Colonic mucosa (tissue), 4 donors: ENCODE data around the gene TTLL11. TPM values are rescaled to one million over a fixed set of nuclear protein-coding genes. Genes with fewer than 3 reads are reported as not detected.

Source experiments
- DNase-seq: peaks from one replicate; pipeline ENCODE4 v3.0.0-alpha.2; 2020
- H3K27ac ChIP-seq: fragments of 200-600 bp; one replicate; pipeline ENCODE4 v1.8.0; 2021
- H3K27me3 ChIP-seq: fragments of 200-600 bp; one replicate; pipeline ENCODE4 v1.8.0; 2021
- H3K36me3 ChIP-seq: fragments of 200-600 bp; one replicate; pipeline ENCODE4 v1.8.0; 2021
- H3K4me1 ChIP-seq: fragments of 200-600 bp; one replicate; pipeline ENCODE4 v1.8.0; 2021; ENCODE audit warnings: mild to moderate bottlenecking
- H3K4me3 ChIP-seq: fragments of 200-600 bp; one replicate; pipeline ENCODE4 v1.8.0; 2021
- H3K9ac ChIP-seq, 2 donors: one replicate each; pipeline ENCODE4 v1.7.0; 2013; ENCODE audit warnings: control low read depth in 2 of 2, low read depth in 2 of 2, low read length in 2 of 2
- H3K9me3 ChIP-seq: fragments of 200-600 bp; one replicate; pipeline ENCODE4 v1.8.0; 2021
- CTCF ChIP-seq: fragments of 200-600 bp; IDR thresholded peaks from one replicate; pipeline ENCODE4 v1.8.0; 2022; ENCODE audit warnings: antibody characterized with exemption, mild to moderate bottlenecking
- intact Hi-C: fragments of 100-400 bp; cut with DNase I; formaldehyde crosslinking; loops from one replicate; pipeline ENCODE4 v1.14.1; 2022
- total RNA-seq, 2 donors: library from RNA; stranded (reverse); fragmentation: NEBNext Ultra II Directional in 1 of 2; extraction: Animal tissue kit (Norgen Biotek cat#: 25700) in 1 of 2; gene quantifications; one replicate each; pipeline ENCODE4 v1.2.1, GENCODE V29; 2021
- donor health status: healthy.
- donor health status: DM: no; HTN: no; CAD: no.
- donor health status: DM: no; HTN: no; CAD: no.

Gene TTLL11
- total RNA-seq, 2 donors from 2014 or later: 5.1 to 5.5 TPM

- no peak for TF ChIP-seq CTCF
- Histone ChIP-seq H3K4me1 (no peaks in the 10 kb centered on the region), H3K27ac (no peak overlapping the region), H3K9ac (no peak overlapping the region), H3K9me3 (no peaks in the 10 kb centered on the region), H3K36me3 (no peaks in the 10 kb centered on the region), H3K27me3 (no peaks in the 10 kb centered on the region), H3K4me3 (no peak overlapping the region)
- no peak for DNase-seq
- intact Hi-C loops: no loop called here
These were observed 76.8 kb downstream of the TTLL11 start for GRCh38 chr9:122016309-122016708.

GRCh38 chr9:122015170-122015821 is 77.8 kb downstream of the TTLL11 start:
- TF ChIP-seq CTCF: no peak
- Histone ChIP-seq H3K36me3 (no peaks in the 10 kb centered on the region), H3K9ac (no peak overlapping the region), H3K9me3 (no peaks in the 10 kb centered on the region), H3K4me3 (no peak overlapping the region), H3K27me3 (no peaks in the 10 kb centered on the region), H3K27ac (no peak overlapping the region), H3K4me1 (no peaks in the 10 kb centered on the region)
- no peak for DNase-seq
- intact Hi-C loops: no loop called here

- no peaks in the 10 kb centered on the region for H3K27me3 ChIP-seq
- no peak overlapping the region for H3K4me3 ChIP-seq
- H3K9ac ChIP-seq: no peak overlapping the region
- H3K27ac ChIP-seq: no peak overlapping the region
- no peaks in the 10 kb centered on the region for H3K4me1 ChIP-seq
- no peak for TF ChIP-seq CTCF
- H3K36me3 ChIP-seq: no peaks in the 10 kb centered on the region
- H3K9me3 ChIP-seq: no peaks in the 10 kb centered on the region
- DNase-seq: no peak
- intact Hi-C loops: no loop called here
These were observed 81.2 kb downstream of the TTLL11 start for GRCh38 chr9:122011818-122012498.

GRCh38 chr9:122008559-122008958 is 84.5 kb downstream of the TTLL11 start:
- H3K4me3 ChIP-seq: no peak overlapping the region
- no peak overlapping the region for H3K9ac ChIP-seq
- no peak for DNase-seq
- H3K27ac ChIP-seq: no peak overlapping the region
- no peaks in the 10 kb centered on the region for H3K36me3 ChIP-seq
- H3K4me1 ChIP-seq: no peaks in the 10 kb centered on the region
- intact Hi-C loops: no loop called here
- no peaks in the 10 kb centered on the region for H3K9me3 ChIP-seq
- no peak for TF ChIP-seq CTCF
- no peaks in the 10 kb centered on the region for H3K27me3 ChIP-seq

- H3K27me3 ChIP-seq: no peaks in the 10 kb centered on the region
- no peaks in the 10 kb centered on the region for H3K4me1 ChIP-seq
- no peaks in the 10 kb centered on the region for H3K9me3 ChIP-seq
- no peak overlapping the region for H3K27ac ChIP-seq
- no peak for DNase-seq
- H3K9ac ChIP-seq: no peak overlapping the region
- H3K4me3 ChIP-seq: no peak overlapping the region
- no peak for TF ChIP-seq CTCF
- H3K36me3 ChIP-seq: no peaks in the 10 kb centered on the region
- intact Hi-C loops: no loop called here
These were observed 85.3 kb downstream of the TTLL11 start for GRCh38 chr9:122007837-122008236.
